SU-DHL-6 (cell line): ENCODE measurements around the gene CLTC.

Experiments
- EZH2phosphoT487 ChIP-seq: fragments of 200-600 bp; sonication (generic), shearing (Covaris generic); conservative IDR thresholded peaks from 2 replicates; pipeline ENCODE4 v1.6.1; 2018; ENCODE audit warnings: mild to moderate bottlenecking, antibody characterized with exemption, low read length, moderate library complexity, mixed read lengths
- TF ChIP-seq, protein P1 (sequence below): fragments of 200-600 bp; sonication (generic); IDR thresholded peaks from one replicate; pipeline ENCODE4 v1.5.1; 2017; ENCODE audit warnings: antibody characterized with exemption, mild to moderate bottlenecking, low read length, moderate library complexity; ENCODE audit not compliant: insufficient read depth, poor library complexity, severe bottlenecking

DNA sequence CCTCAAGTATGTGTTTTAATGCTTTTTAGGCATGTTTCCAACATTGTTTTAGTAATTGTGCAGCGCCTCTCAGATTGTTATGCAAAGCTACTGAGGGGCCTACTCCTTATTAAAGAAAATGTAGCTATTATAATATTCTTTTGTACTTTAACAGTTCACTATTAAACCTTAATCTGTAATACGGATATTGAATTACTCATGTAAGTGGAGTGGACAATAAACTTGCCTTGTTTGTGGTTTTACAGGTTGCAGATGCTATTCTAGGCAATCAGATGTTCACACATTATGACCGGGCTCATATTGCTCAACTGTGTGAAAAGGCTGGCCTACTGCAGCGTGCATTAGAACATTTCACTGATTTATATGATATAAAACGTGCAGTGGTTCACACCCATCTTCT lies 46.5 kb downstream of the CLTC start:
- no peak for TF ChIP-seq EZH2phosphoT487
- TF ChIP-seq, protein P1, sequence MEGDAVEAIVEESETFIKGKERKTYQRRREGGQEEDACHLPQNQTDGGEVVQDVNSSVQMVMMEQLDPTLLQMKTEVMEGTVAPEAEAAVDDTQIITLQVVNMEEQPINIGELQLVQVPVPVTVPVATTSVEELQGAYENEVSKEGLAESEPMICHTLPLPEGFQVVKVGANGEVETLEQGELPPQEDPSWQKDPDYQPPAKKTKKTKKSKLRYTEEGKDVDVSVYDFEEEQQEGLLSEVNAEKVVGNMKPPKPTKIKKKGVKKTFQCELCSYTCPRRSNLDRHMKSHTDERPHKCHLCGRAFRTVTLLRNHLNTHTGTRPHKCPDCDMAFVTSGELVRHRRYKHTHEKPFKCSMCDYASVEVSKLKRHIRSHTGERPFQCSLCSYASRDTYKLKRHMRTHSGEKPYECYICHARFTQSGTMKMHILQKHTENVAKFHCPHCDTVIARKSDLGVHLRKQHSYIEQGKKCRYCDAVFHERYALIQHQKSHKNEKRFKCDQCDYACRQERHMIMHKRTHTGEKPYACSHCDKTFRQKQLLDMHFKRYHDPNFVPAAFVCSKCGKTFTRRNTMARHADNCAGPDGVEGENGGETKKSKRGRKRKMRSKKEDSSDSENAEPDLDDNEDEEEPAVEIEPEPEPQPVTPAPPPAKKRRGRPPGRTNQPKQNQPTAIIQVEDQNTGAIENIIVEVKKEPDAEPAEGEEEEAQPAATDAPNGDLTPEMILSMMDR, result no peak
